ENCODE results near the gene GNPDA1. TPM values are rescaled to one million over a fixed set of nuclear protein-coding genes. Genes with fewer than 3 reads are reported as not detected.

GNPDA1 gene
- total and polyA plus RNA-seq, 2 of the 4 experiments (the other 2 are of a cell fraction) = 23.1 to 60.6 TPM

DNA sequence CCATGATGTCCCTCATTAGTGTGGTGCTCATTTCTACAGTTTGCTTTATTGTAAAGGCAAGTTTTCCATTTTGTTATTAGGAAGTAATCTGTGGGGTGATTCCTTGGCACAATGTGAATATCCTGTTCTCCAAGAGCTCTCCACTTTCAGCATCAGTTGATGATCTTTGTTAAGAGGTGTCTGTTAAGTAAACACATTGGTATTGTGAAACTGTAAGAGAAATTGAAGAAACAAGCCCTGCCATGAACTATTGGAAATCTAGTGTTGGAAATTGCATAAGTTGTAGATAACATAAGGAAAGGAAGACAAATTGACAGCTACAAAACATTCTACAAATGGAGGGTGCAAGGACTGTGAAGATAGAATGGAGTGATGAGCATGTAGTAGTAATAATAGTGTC lies 26.8 kb downstream of the GNPDA1 start:
- POLR2A ChIA-PET (ENCODE audit: unreplicated experiment) = no interaction called here
- intact Hi-C loops (cut with micrococcal nuclease) (no loop called here), dilution Hi-C loops (cut with HindIII; ENCODE audit: low sequenced_read_pairs, unreplicated experiment) (loop anchor here (25.0 kb wide), 1 partner anchor 151 kb away; no protein-coding TSS in a partner anchor), in situ Hi-C loops (cut with MboI; ENCODE audit: low sequenced_read_pairs) (no loop called here)
- no peaks in the 10 kb centered on the region for H3K9me3 ChIP-seq (ENCODE audit: control insufficient read depth, insufficient read depth, low read length)
- H3K56ac ChIP-seq (ENCODE audit: extremely low read depth, insufficient read depth, low read length) = no peak overlapping the region
- peak; percentile 32; the same call in 1 of the 2 replicates for ATAC-seq (ENCODE audit: low read depth)
- no peak overlapping the region for H2AK5ac ChIP-seq (ENCODE audit: low read depth, low read length)
- no peak overlapping the region for H3K18ac ChIP-seq (ENCODE audit: low read depth, low read length)
- no peak overlapping the region for H2AFZ ChIP-seq (replicated peaks; ENCODE audit: low read length, poor library complexity)
- H3K27me3 ChIP-seq (ENCODE audit: control insufficient read depth, insufficient read depth, low read length) = no peaks in the 10 kb centered on the region
- H3K23ac ChIP-seq (ENCODE audit: low read depth, low read length) = no peak overlapping the region
- no peak overlapping the region for H3K27ac ChIP-seq (ENCODE audit: insufficient read depth, low read length)
- no peak for DNase-seq
- BruUV-seq (replicated peaks) = no TSS peak
- peaks cover 39% of the 10 kb centered on the region for H3K36me3 ChIP-seq (ENCODE audit: control insufficient read depth, insufficient read depth, low read length)
- H3K4ac ChIP-seq (ENCODE audit: low read depth, low read length) = no peak overlapping the region
- H2AK9ac ChIP-seq (replicated peaks; ENCODE audit: low read depth, low read length, poor library complexity) = no peak overlapping the region
- no peak overlapping the region for H4K5ac ChIP-seq (ENCODE audit: low read depth, low read length)
- CTCF ChIA-PET = interaction anchor here (0.6 to 1.1 kb wide), 2 partner anchors 17 to 36 kb away, joined by 3 to 4 read pairs; partner anchors contain the start of gene RNF14
- H3K9ac ChIP-seq (ENCODE audit: low read depth, low read length) = no peak overlapping the region
- H3K9me1 ChIP-seq (ENCODE audit: insufficient read depth, low read length) = no peaks in the 10 kb centered on the region
- no peak overlapping the region for H3K4me3 ChIP-seq (ENCODE audit: insufficient read depth, low read depth, low read length)
- no peak overlapping the region for H2BK5ac ChIP-seq (ENCODE audit: low read depth, low read length, poor library complexity, severe bottlenecking)
- no peak overlapping the region for H2BK120ac ChIP-seq (ENCODE audit: low read depth, low read length)
- H2BK15ac ChIP-seq (ENCODE audit: low read depth, low read length) = no peak overlapping the region
- H4K8ac ChIP-seq (ENCODE audit: low read depth in 2 of 2, low read length in 2 of 2) = no peak overlapping the region
- no peak overlapping the region for H2BK20ac ChIP-seq (ENCODE audit: low read depth, low read length)
- no peak overlapping the region for H4K91ac ChIP-seq (ENCODE audit: insufficient read depth, low read depth, low read length)
- no peak for TF ChIP-seq BHLHE40 (IDR thresholded peaks at IDR 0.05; ENCODE audit: low read depth, low read length)
- no peak for TF ChIP-seq USF2 (IDR thresholded peaks at IDR 0.05; ENCODE audit: low read depth, low read length)
- TF ChIP-seq CEBPB (IDR thresholded peaks at IDR 0.05; ENCODE audit: low read depth, low read length) = peak; percentile 25; the same call in 1 of the 2 replicates
- 0 out of 2 replicates have a peak, but pooled peaks cover 2% of the 10 kb centered on the region for H3K4me1 ChIP-seq (ENCODE audit: control insufficient read depth, insufficient read depth, low read length)
- H3K4me2 ChIP-seq (ENCODE audit: low read depth, low read length) = no peak overlapping the region
- H3K14ac ChIP-seq (replicated peaks; ENCODE audit: low read depth, low read length) = no peak overlapping the region
- H4K20me1 ChIP-seq (ENCODE audit: insufficient read depth, low read length) = 0 out of 2 replicates have a peak, but pooled peaks cover 4% of the 10 kb centered on the region
- H3K79me1 ChIP-seq (ENCODE audit: low read depth in 1 of 2, low read length in 2 of 2) = peaks cover 0 to 7% of the 10 kb centered on the region in 2 experiments; a peak in 2 of 4 replicates
